HG02588 (cell line): ENCODE data around the gene PTPRE.

Source experiments
- ATAC-seq: cut with Tn5 transposase; IDR thresholded peaks from one replicate; pipeline ENCODE4 v1.9.1; 2021; ENCODE audit warnings: mild to moderate bottlenecking, moderate library complexity; ENCODE audit not compliant: unreplicated experiment

The PTPRE gene

GRCh38 chr10:127905848-127906261, 1.0 kb upstream of the PTPRE start:
- ATAC-seq = no peak

GRCh38 chr10:127907411-127908105, 655 bp downstream of the PTPRE start:
- ATAC-seq = no peak

- ATAC-seq = no peak
Observed at GRCh38 chr10:127908106-127908958, 1.4 kb downstream of the PTPRE start.

- ATAC-seq = no peak
Observed at GRCh38 chr10:127908959-127909267, 2.0 kb downstream of the PTPRE start.

GRCh38 chr10:127909716-127910463, 3.0 kb downstream of the PTPRE start:
- no peak for ATAC-seq

- no peak for ATAC-seq
Observed at GRCh38 chr10:127910464-127910770, 3.5 kb downstream of the PTPRE start.

GRCh38 chr10:127911218-127911866, 4.4 kb downstream of the PTPRE start:
- ATAC-seq = no peak

GRCh38 chr10:127911867-127912257, 5.0 kb downstream of the PTPRE start:
- no peak for ATAC-seq

GRCh38 chr10:127912607-127913367, 5.9 kb downstream of the PTPRE start:
- ATAC-seq = no peak

- ATAC-seq = no peak
Observed at GRCh38 chr10:127913368-127913759, 6.5 kb downstream of the PTPRE start.

- no peak for ATAC-seq
Observed at GRCh38 chr10:127915324-127915723, 8.4 kb downstream of the PTPRE start.

GRCh38 chr10:127916826-127917225, 9.9 kb downstream of the PTPRE start:
- ATAC-seq = no peak

- ATAC-seq = no peak
Observed at GRCh38 chr10:127918572-127918971, 11.7 kb downstream of the PTPRE start.

- no peak for ATAC-seq
Observed at GRCh38 chr10:127919418-127920271, 12.7 kb downstream of the PTPRE start.

- no peak for ATAC-seq
Observed at GRCh38 chr10:127920306-127921074, 13.6 kb downstream of the PTPRE start.

- no peak for ATAC-seq
Observed at GRCh38 chr10:127921075-127921752, 14.3 kb downstream of the PTPRE start.

GRCh38 chr10:127921753-127922145, 14.8 kb downstream of the PTPRE start:
- ATAC-seq = no peak

- no peak for ATAC-seq
Observed at GRCh38 chr10:127922206-127922605, 15.3 kb downstream of the PTPRE start.
